ENCODE results near the gene RTKN. TPM values are rescaled to one million over a fixed set of nuclear protein-coding genes. Genes with fewer than 3 reads are reported as not detected.
"Not testable (repeated sequence)": the region's sequence is repeated elsewhere in the genome, so short reads cannot be mapped to it uniquely, and the experiment has no call there.

RTKN gene
- polyA plus RNA-seq, 4 donors, result 51.1 to 94.1 (median 69.7) TPM

GRCh38 chr2:74425523-74425922 is 16.2 kb downstream of the RTKN start:
- no peaks in the 10 kb centered on the region for H3K9me3 ChIP-seq (ENCODE audit: control insufficient read depth in 2 of 2, insufficient read depth in 1 of 2, low read depth in 1 of 2, low read length in 1 of 2)
- DNase-seq, result peak; percentile 72 to 90

GRCh38 chr2:74424995-74425406 is 16.7 kb downstream of the RTKN start:
- Histone ChIP-seq H3K4me1 (ENCODE audit: control insufficient read depth in 3 of 3, insufficient read depth in 2 of 3, low read depth in 1 of 3, low read length in 2 of 3) (peaks cover 0 to 71% (median 3%) of the 10 kb centered on the region in 3 donors), H3K27ac (ENCODE audit: low read depth in 1 of 3, low read length in 2 of 3) (peak overlapping the region in 1 of 3 donors; percentile 80), H3K9me3 (ENCODE audit: control insufficient read depth in 2 of 2, insufficient read depth in 1 of 2, low read depth in 1 of 2, low read length in 1 of 2) (no peaks in the 10 kb centered on the region), H3K27me3 (ENCODE audit: control insufficient read depth in 3 of 3, insufficient read depth in 3 of 3, low read length in 3 of 3) (no peaks in the 10 kb centered on the region), H3K36me3 (ENCODE audit: control insufficient read depth in 3 of 3, insufficient read depth in 2 of 3, low read depth in 1 of 3, low read length in 3 of 3) (peaks cover 2 to 58% (median 3%) of the 10 kb centered on the region in 3 donors), H3K4me3 (ENCODE audit: low read depth in 1 of 3, low read length in 3 of 3) (no peak overlapping the region)
- no peak for FAIRE-seq
- DNase-seq, result no peak
- WGBS, 3 donors, result 72 to 86% (median 79%) methylated on average over 5 of the region's 5 CpGs

More at GRCh38 chr2:74425523-74425922, 16.2 kb downstream of the RTKN start:
- H3K4me3 ChIP-seq (ENCODE audit: low read depth in 1 of 3, low read length in 3 of 3), result no peak overlapping the region
- WGBS, 3 donors, result 44 to 75% (median 59%) methylated on average over 7 of the region's 7 CpGs
- H3K4me1 ChIP-seq (ENCODE audit: control insufficient read depth in 3 of 3, insufficient read depth in 2 of 3, low read depth in 1 of 3, low read length in 2 of 3), result peaks cover 0 to 75% (median 3%) of the 10 kb centered on the region in 3 donors
- H3K36me3 ChIP-seq (ENCODE audit: control insufficient read depth in 3 of 3, insufficient read depth in 2 of 3, low read depth in 1 of 3, low read length in 3 of 3), result peaks cover 2 to 63% (median 3%) of the 10 kb centered on the region in 3 donors
- no peak for FAIRE-seq
- H3K27ac ChIP-seq (ENCODE audit: low read depth in 1 of 3, low read length in 2 of 3), result peak overlapping the region in 2 of 3 donors; percentile 38 to 80
- H3K27me3 ChIP-seq (ENCODE audit: control insufficient read depth in 3 of 3, insufficient read depth in 3 of 3, low read length in 3 of 3), result no peaks in the 10 kb centered on the region

GRCh38 chr2:74424139-74424992 is 17.4 kb downstream of the RTKN start:
- no peaks in the 10 kb centered on the region for H3K27me3 ChIP-seq (ENCODE audit: control insufficient read depth in 3 of 3, insufficient read depth in 3 of 3, low read length in 3 of 3)
- H3K4me1 ChIP-seq (ENCODE audit: control insufficient read depth in 3 of 3, insufficient read depth in 2 of 3, low read depth in 1 of 3, low read length in 2 of 3), result peaks cover 0 to 65% (median 3%) of the 10 kb centered on the region in 3 donors
- FAIRE-seq (no peak), DNase-seq (no peak)
- no peaks in the 10 kb centered on the region for H3K9me3 ChIP-seq (ENCODE audit: control insufficient read depth in 2 of 2, insufficient read depth in 1 of 2, low read depth in 1 of 2, low read length in 1 of 2)
- H3K4me3 ChIP-seq (ENCODE audit: low read depth in 1 of 3, low read length in 3 of 3), result no peak overlapping the region
- peaks cover 2 to 51% (median 3%) of the 10 kb centered on the region in 3 donors for H3K36me3 ChIP-seq (ENCODE audit: control insufficient read depth in 3 of 3, insufficient read depth in 2 of 3, low read depth in 1 of 3, low read length in 3 of 3)
- WGBS, 3 donors, result 77 to 82% (median 79%) methylated on average over 5 of the region's 5 CpGs
- H3K27ac ChIP-seq (ENCODE audit: low read depth in 1 of 3, low read length in 2 of 3), result peak overlapping the region in 1 of 3 donors; percentile 80

- peaks cover 0 to 56% (median 0%) of the 10 kb centered on the region in 3 donors for H3K4me1 ChIP-seq (ENCODE audit: control insufficient read depth in 3 of 3, insufficient read depth in 2 of 3, low read depth in 1 of 3, low read length in 2 of 3)
- no peaks in the 10 kb centered on the region for H3K9me3 ChIP-seq (ENCODE audit: control insufficient read depth in 2 of 2, insufficient read depth in 1 of 2, low read depth in 1 of 2, low read length in 1 of 2)
- peaks cover 2 to 42% (median 3%) of the 10 kb centered on the region in 3 donors for H3K36me3 ChIP-seq (ENCODE audit: control insufficient read depth in 3 of 3, insufficient read depth in 2 of 3, low read depth in 1 of 3, low read length in 3 of 3)
- FAIRE-seq, result no peak
- no peak overlapping the region for H3K4me3 ChIP-seq (ENCODE audit: low read depth in 1 of 3, low read length in 3 of 3)
- DNase-seq, result no peak
- no peaks in the 10 kb centered on the region for H3K27me3 ChIP-seq (ENCODE audit: control insufficient read depth in 3 of 3, insufficient read depth in 3 of 3, low read length in 3 of 3)
- H3K27ac ChIP-seq (ENCODE audit: low read depth in 1 of 3, low read length in 2 of 3), result no peak overlapping the region
- 63 to 83% (median 74%) methylated on average over 9 of the region's 9 CpGs for WGBS, 3 donors
Measured at GRCh38 chr2:74423231-74424095, 18.3 kb downstream of the RTKN start.

GRCh38 chr2:74421221-74421870 is 20.4 kb downstream of the RTKN start, which contains the start of the genes C2orf81 and WDR54:
Gene C2orf81, minus strand, starts transcription at chr2:74421619. Its CDS starts 59 bp downstream, at chr2:74421560.
Gene WDR54, plus strand, starts transcription at chr2:74421730. Its CDS starts 424 bp downstream, at chr2:74422154.
- DNase-seq (peak; percentile 72 to 89), FAIRE-seq (no peak)
- Histone ChIP-seq H3K9me3 (ENCODE audit: control insufficient read depth in 2 of 2, insufficient read depth in 1 of 2, low read depth in 1 of 2, low read length in 1 of 2) (no peaks in the 10 kb centered on the region), H3K27ac (ENCODE audit: low read depth in 1 of 3, low read length in 2 of 3) (peak within 1 kb of the TSS in 2 of 3 donors; percentile 64 to 89), H3K4me1 (ENCODE audit: control insufficient read depth in 3 of 3, insufficient read depth in 2 of 3, low read depth in 1 of 3, low read length in 2 of 3) (peaks cover 0 to 41% (median 0%) of the 10 kb centered on the region in 3 donors), H3K27me3 (ENCODE audit: control insufficient read depth in 3 of 3, insufficient read depth in 3 of 3, low read length in 3 of 3) (peaks cover 0 to 6% (median 0%) of the 10 kb centered on the region in 3 donors), H3K36me3 (ENCODE audit: control insufficient read depth in 3 of 3, insufficient read depth in 2 of 3, low read depth in 1 of 3, low read length in 3 of 3) (peaks cover 0 to 23% (median 3%) of the 10 kb centered on the region in 3 donors), H3K4me3 (ENCODE audit: low read depth in 1 of 3, low read length in 3 of 3) (peak within 1 kb of the TSS; percentile 58 to 79 (median 60))
- 0 to 1% (median 1%) methylated on average over 49 to 57 of the region's 57 CpGs for WGBS, 3 donors

- WGBS, 3 donors, result 64 to 78% (median 66%) methylated on average over 19 of the region's 19 CpGs
- Histone ChIP-seq H3K36me3 (ENCODE audit: control insufficient read depth in 3 of 3, insufficient read depth in 2 of 3, low read depth in 1 of 3, low read length in 3 of 3) (peaks cover 0 to 15% (median 3%) of the 10 kb centered on the region in 3 donors), H3K4me1 (ENCODE audit: control insufficient read depth in 3 of 3, insufficient read depth in 2 of 3, low read depth in 1 of 3, low read length in 2 of 3) (peaks cover 0 to 39% (median 0%) of the 10 kb centered on the region in 3 donors), H3K27me3 (ENCODE audit: control insufficient read depth in 3 of 3, insufficient read depth in 3 of 3, low read length in 3 of 3) (peaks cover 0 to 14% (median 5%) of the 10 kb centered on the region in 3 donors)
- H3K9me3 ChIP-seq (ENCODE audit: control insufficient read depth in 2 of 2, insufficient read depth in 1 of 2, low read depth in 1 of 2, low read length in 1 of 2); DNase-seq; H3K27ac ChIP-seq (ENCODE audit: low read depth in 1 of 3, low read length in 2 of 3); FAIRE-seq; H3K4me3 ChIP-seq (ENCODE audit: low read depth in 1 of 3, low read length in 3 of 3): not testable (repeated sequence)
Measured at GRCh38 chr2:74420443-74421103, 21.2 kb downstream of the RTKN start.

GRCh38 chr2:74420006-74420405 is 21.7 kb downstream of the RTKN start:
- 72 to 80% (median 79%) methylated on average over 2 of the region's 2 CpGs for WGBS, 3 donors
- Histone ChIP-seq H3K27ac (ENCODE audit: low read depth in 1 of 3, low read length in 2 of 3) (no peak overlapping the region), H3K4me3 (ENCODE audit: low read depth in 1 of 3, low read length in 3 of 3) (no peak overlapping the region), H3K27me3 (ENCODE audit: control insufficient read depth in 3 of 3, insufficient read depth in 3 of 3, low read length in 3 of 3) (peaks cover 0 to 20% (median 5%) of the 10 kb centered on the region in 3 donors), H3K4me1 (ENCODE audit: control insufficient read depth in 3 of 3, insufficient read depth in 2 of 3, low read depth in 1 of 3, low read length in 2 of 3) (peaks cover 0 to 40% (median 0%) of the 10 kb centered on the region in 3 donors), H3K9me3 (ENCODE audit: control insufficient read depth in 2 of 2, insufficient read depth in 1 of 2, low read depth in 1 of 2, low read length in 1 of 2) (no peaks in the 10 kb centered on the region), H3K36me3 (ENCODE audit: control insufficient read depth in 3 of 3, insufficient read depth in 2 of 3, low read depth in 1 of 3, low read length in 3 of 3) (peaks cover 0 to 10% (median 0%) of the 10 kb centered on the region in 3 donors)
- DNase-seq (no peak), FAIRE-seq (no peak)

Measured in small intestine (tissue), 7 donors.